Neural progenitor cell (in vitro differentiated cells): ENCODE measurements around the gene OFD1. TPM values are rescaled to one million over a fixed set of nuclear protein-coding genes. Genes with fewer than 3 reads are reported as not detected.

Experiments
- DNase-seq: peaks from one replicate; pipeline ENCODE4 v3.0.0-alpha.2; 2016; ENCODE audit warnings: low spot score
- H2AFZ ChIP-seq: fragments of 200-600 bp; sonication (generic); replicated peaks from 2 replicates; pipeline ENCODE4 v1.6.1; 2016; ENCODE audit warnings: antibody characterized with exemption
- H3F3A ChIP-seq: fragments of 200-600 bp; sonication (generic); 2 replicates; pipeline ENCODE4 v1.6.1; 2016; ENCODE audit warnings: antibody characterized with exemption, low read depth
- H3K27ac ChIP-seq: fragments of 200-600 bp; sonication (generic); 2 replicates; pipeline ENCODE4 v1.5.1; 2016; ENCODE audit warnings: mild to moderate bottlenecking
- H3K27me3 ChIP-seq: fragments of 200-600 bp; sonication (generic); 2 replicates; pipeline ENCODE4 v1.6.1; 2016; ENCODE audit warnings: mild to moderate bottlenecking, moderate library complexity
- H3K36me3 ChIP-seq: fragments of 200-600 bp; sonication (generic); 2 replicates; pipeline ENCODE4 v1.5.1; 2016
- H3K4me1 ChIP-seq: fragments of 200-600 bp; sonication (generic); 2 replicates; pipeline ENCODE4 v1.6.1; 2016; ENCODE audit warnings: mixed run types
- H3K4me2 ChIP-seq: fragments of 200-600 bp; sonication (generic); 2 replicates; pipeline ENCODE4 v1.6.1; 2016
- H3K4me3 ChIP-seq: fragments of 200-600 bp; sonication (generic); 2 replicates; pipeline ENCODE4 v1.5.1; 2016
- H3K79me2 ChIP-seq: fragments of 200-600 bp; sonication (generic); 2 replicates; pipeline ENCODE4 v1.6.1; 2016; ENCODE audit warnings: low read depth
- H3K9ac ChIP-seq: fragments of 200-600 bp; sonication (generic); 2 replicates; pipeline ENCODE4 v1.6.1; 2016
- H3K9me3 ChIP-seq: fragments of 200-600 bp; sonication (generic); 2 replicates; pipeline ENCODE4 v1.5.1; 2016; ENCODE audit warnings: low read depth
- H4K20me1 ChIP-seq: fragments of 200-600 bp; sonication (generic); 2 replicates; pipeline ENCODE4 v1.6.1; 2016; ENCODE audit warnings: low read depth
- H3K27ac Mint-ChIP-seq: 3 replicates; pipeline ENCODE4 v1.8.0; 2021; ENCODE audit warnings: mixed read lengths
- H3K27me3 Mint-ChIP-seq: 2 replicates; pipeline ENCODE4 v1.8.0; 2022; ENCODE audit warnings: low read depth, mild to moderate bottlenecking, inconsistent platforms, moderate library complexity, mixed read lengths; ENCODE audit not compliant: insufficient read depth
- H3K36me3 Mint-ChIP-seq: 3 replicates; pipeline ENCODE4 v1.8.0; 2021; ENCODE audit warnings: mixed read lengths
- H3K4me1 Mint-ChIP-seq: 3 replicates; pipeline ENCODE4 v1.8.0; 2021; ENCODE audit warnings: mixed read lengths
- H3K4me3 Mint-ChIP-seq: 3 replicates; pipeline ENCODE4 v1.8.0; 2021; ENCODE audit warnings: mild to moderate bottlenecking, moderate library complexity, mixed read lengths
- H3K9me3 Mint-ChIP-seq: 3 replicates; pipeline ENCODE4 v1.8.0; 2020; ENCODE audit warnings: mixed read lengths
- CTCF ChIP-seq: fragments of 200-600 bp; sonication (generic); IDR thresholded peaks from 2 replicates; pipeline ENCODE4 v1.5.1; 2017; ENCODE audit warnings: antibody characterized with exemption, mild to moderate bottlenecking
- EZH2 ChIP-seq: fragments of 200-600 bp; sonication (generic); IDR thresholded peaks from 2 replicates; pipeline ENCODE4 v1.6.1; 2017; ENCODE audit warnings: antibody characterized with exemption, mild to moderate bottlenecking, moderate library complexity
- EZH2phosphoT487 ChIP-seq: fragments of 200-600 bp; sonication (generic); IDR thresholded peaks from 2 replicates; pipeline ENCODE4 v1.6.1; 2017; ENCODE audit warnings: antibody characterized with exemption
- total RNA-seq: library from RNA; depleted of rRNA; stranded (reverse); fragments of >200 nt; gene quantifications from 2 replicates; pipeline ENCODE4 v1.2.3, GENCODE V29; 2015; ENCODE audit warnings: low replicate concordance

Gene OFD1
- total RNA-seq, 1 donor from 2014 or later, result 36.0 TPM

- no peak overlapping the region for H3K27ac ChIP-seq
- peak overlapping the region; percentile 74 for H3K4me3 ChIP-seq
- H3K4me3 Mint-ChIP-seq, result peak overlapping the region; percentile 95
- DNase-seq, result no peak
- H3K79me2 ChIP-seq, result peaks cover 68% of the 10 kb centered on the region
- no peaks in the 10 kb centered on the region for H3F3A ChIP-seq
- H3K27ac Mint-ChIP-seq, result no peak overlapping the region
- H3K36me3 ChIP-seq, result no peaks in the 10 kb centered on the region
- H3K9me3 Mint-ChIP-seq, result no peaks in the 10 kb centered on the region
- H3K4me2 ChIP-seq, result peak overlapping the region; percentile 73
- H3K36me3 Mint-ChIP-seq, result peaks cover 1% of the 10 kb centered on the region
- peaks cover 47% of the 10 kb centered on the region for H4K20me1 ChIP-seq
- H3K27me3 ChIP-seq, result peaks cover 19% of the 10 kb centered on the region
- peaks cover 29% of the 10 kb centered on the region for H3K4me1 Mint-ChIP-seq
- H3K9me3 ChIP-seq, result no peaks in the 10 kb centered on the region
- H3K9ac ChIP-seq, result no peak overlapping the region
- H2AFZ ChIP-seq, result no peak overlapping the region
- TF ChIP-seq EZH2, result no peak
- no peak for TF ChIP-seq EZH2phosphoT487
- TF ChIP-seq CTCF, result peak; percentile 7
- H3K27me3 Mint-ChIP-seq, result no peaks in the 10 kb centered on the region
- H3K4me1 ChIP-seq, result peaks cover 14% of the 10 kb centered on the region
These were observed 43.7 kb upstream of the OFD1 start for GRCh38 chrX:13690836-13691235.

DNA sequence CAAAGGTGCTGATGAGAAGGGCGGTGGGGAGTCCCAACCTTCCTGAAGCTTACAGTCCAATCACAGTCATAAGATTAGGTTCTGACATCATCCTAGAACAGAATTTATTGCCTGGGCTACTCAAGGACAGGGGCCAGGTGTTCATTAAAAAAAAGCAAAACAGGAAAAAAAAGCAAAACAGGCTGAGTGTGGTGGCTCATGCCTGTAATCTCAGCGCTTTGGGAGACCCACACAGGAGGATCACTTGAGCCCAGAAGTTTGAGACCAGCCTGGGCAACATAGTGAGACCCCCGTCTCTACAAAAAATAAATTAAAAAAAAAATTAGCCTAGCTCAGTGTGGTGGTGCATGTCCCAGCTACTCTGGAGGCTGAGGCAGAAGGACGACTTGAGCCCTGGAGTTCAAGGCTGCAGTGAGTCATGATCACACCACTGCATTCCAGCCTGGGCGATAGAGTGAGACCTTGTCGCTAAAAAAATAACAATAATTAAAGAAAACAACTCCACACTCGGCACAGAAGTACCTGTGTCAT, 42.6 kb upstream of the OFD1 start:
- Mint-ChIP-seq H3K27me3 (no peaks in the 10 kb centered on the region), H3K4me1 (peaks cover 29% of the 10 kb centered on the region), H3K27ac (no peak overlapping the region), H3K36me3 (peaks cover 1% of the 10 kb centered on the region), H3K9me3 (no peaks in the 10 kb centered on the region), H3K4me3 (no peak overlapping the region)
- peaks cover 79% of the 10 kb centered on the region for H3K79me2 ChIP-seq
- peaks cover 14% of the 10 kb centered on the region for H3K4me1 ChIP-seq
- H3K27ac ChIP-seq, result no peak overlapping the region
- H3K27me3 ChIP-seq, result peaks cover 18% of the 10 kb centered on the region
- H3K4me3 ChIP-seq, result no peak overlapping the region
- no peak for TF ChIP-seq EZH2phosphoT487
- TF ChIP-seq EZH2, result no peak
- TF ChIP-seq CTCF, result no peak
- H3K9me3 ChIP-seq, result no peaks in the 10 kb centered on the region
- no peak for DNase-seq
- H3K9ac ChIP-seq, result no peak overlapping the region
- H4K20me1 ChIP-seq, result peaks cover 54% of the 10 kb centered on the region
- no peak overlapping the region for H3K4me2 ChIP-seq
- no peak overlapping the region for H2AFZ ChIP-seq
- H3F3A ChIP-seq, result no peaks in the 10 kb centered on the region
- H3K36me3 ChIP-seq, result no peaks in the 10 kb centered on the region

GRCh38 chrX:13692771-13693231, 41.7 kb upstream of the OFD1 start:
- no peak overlapping the region for H3K27ac ChIP-seq
- no peaks in the 10 kb centered on the region for H3K27me3 Mint-ChIP-seq

More at GRCh38 chrX:13692771-13693231, 41.7 kb upstream of the OFD1 start:
- Mint-ChIP-seq H3K9me3 (no peaks in the 10 kb centered on the region), H3K4me3 (no peak overlapping the region), H3K27ac (no peak overlapping the region), H3K4me1 (peaks cover 29% of the 10 kb centered on the region), H3K36me3 (peaks cover 1% of the 10 kb centered on the region)
- TF ChIP-seq EZH2, result no peak
- TF ChIP-seq EZH2phosphoT487, result no peak
- no peak for TF ChIP-seq CTCF
- H3F3A ChIP-seq, result no peaks in the 10 kb centered on the region
- no peaks in the 10 kb centered on the region for H3K36me3 ChIP-seq
- no peak overlapping the region for H3K4me3 ChIP-seq
- no peak for DNase-seq
- H3K79me2 ChIP-seq, result peaks cover 87% of the 10 kb centered on the region
- no peak overlapping the region for H3K9ac ChIP-seq
- H2AFZ ChIP-seq, result no peak overlapping the region
- H3K4me1 ChIP-seq, result peaks cover 14% of the 10 kb centered on the region
- peaks cover 9% of the 10 kb centered on the region for H3K27me3 ChIP-seq
- H3K9me3 ChIP-seq, result no peaks in the 10 kb centered on the region
- H4K20me1 ChIP-seq, result peaks cover 57% of the 10 kb centered on the region
- H3K4me2 ChIP-seq, result no peak overlapping the region
